GM10248 (cell line): Measurements from ENCODE around the gene YTHDF1.

Experiments used
- CTCF ChIA-PET: fragments of 300-600 bp; sonication (Branson Sonifier 250); formaldehyde crosslinking; extraction: SDS; loops from one replicate; lab custom pipeline; 2021; ENCODE audit warnings: antibody characterized with exemption; lab: Yijun Ruan, JAX
- POLR2A ChIA-PET: fragments of 350-650 bp; sonication (Branson Sonifier 250); formaldehyde crosslinking; extraction: SDS; loops from one replicate; lab custom pipeline; 2020; ENCODE audit warnings: antibody characterized with exemption; lab: Yijun Ruan, JAX
- DNase-seq: peaks from one replicate; pipeline ENCODE4 v3.0.0; 2012; ENCODE audit errors: extremely low spot score
- CTCF ChIP-seq: IDR thresholded peaks from 2 replicates; pipeline ENCODE4 v1.5.1; 2012; ENCODE audit warnings: mild to moderate bottlenecking, low read depth; ENCODE audit errors: extremely low read depth, missing control alignments, control extremely low read depth

YTHDF1 gene

DNA sequence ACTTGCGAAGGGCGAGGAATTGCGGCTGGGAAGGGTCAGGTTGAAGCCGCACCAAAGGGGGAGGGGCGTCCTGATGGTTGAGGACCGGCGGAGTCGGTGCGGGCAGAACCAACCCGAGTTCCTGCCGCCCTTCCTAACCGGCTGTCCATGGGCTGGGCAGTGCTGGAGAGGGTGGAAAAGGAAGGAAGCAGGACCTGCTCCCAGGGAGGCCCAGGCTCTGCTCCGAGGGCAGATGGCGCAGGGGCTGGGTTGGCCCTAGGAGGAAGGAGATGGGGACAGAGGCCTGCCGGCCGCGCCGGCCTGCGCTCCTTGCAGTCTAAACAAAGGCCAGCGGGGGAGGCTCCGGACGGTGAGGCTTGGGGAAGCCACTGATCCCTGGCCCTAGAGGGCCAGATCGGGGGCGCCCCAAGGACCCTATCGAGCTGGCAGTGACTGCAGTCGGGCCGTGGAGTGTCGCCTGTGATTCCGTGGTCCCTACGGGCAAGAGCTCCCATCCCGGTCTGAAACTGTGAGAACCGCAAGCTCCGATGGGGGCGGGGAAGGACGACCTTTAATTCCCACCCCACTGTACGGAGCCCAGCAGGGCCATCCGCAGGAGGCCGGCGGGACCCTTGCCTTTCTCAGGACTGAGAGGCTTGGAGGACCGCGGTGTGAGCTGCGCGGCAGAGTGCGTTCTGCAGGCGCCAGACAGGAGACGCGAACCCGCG, 39.4 kb downstream of the YTHDF1 start:
- ChIA-PET CTCF (no interaction called here), POLR2A (no interaction called here)
- TF ChIP-seq CTCF, result no peak
- DNase-seq, result no peak

GRCh38 chr20:63176034-63176426, 39.9 kb downstream of the YTHDF1 start:
- no peak for TF ChIP-seq CTCF
- no peak for DNase-seq
- POLR2A ChIA-PET, result no interaction called here
- CTCF ChIA-PET, result no interaction called here

- ChIA-PET POLR2A (no interaction called here), CTCF (interaction anchor here (0.8 kb wide), 1 partner anchor 8 kb away, joined by 3 read pairs; no protein-coding TSS in a partner anchor)
- no peak for TF ChIP-seq CTCF
- DNase-seq, result no peak
Observed at GRCh38 chr20:63175038-63175895, 40.7 kb downstream of the YTHDF1 start.

GRCh38 chr20:63174309-63175037, 41.5 kb downstream of the YTHDF1 start:
- DNase-seq, result no peak
- TF ChIP-seq CTCF, result no peak
- POLR2A ChIA-PET, result no interaction called here
- CTCF ChIA-PET, result interaction anchor here (0.8 kb wide), 1 partner anchor 9 kb away, joined by 3 read pairs; no protein-coding TSS in a partner anchor

GRCh38 chr20:63173552-63174191, 42.3 kb downstream of the YTHDF1 start:
- ChIA-PET POLR2A (no interaction called here), CTCF (interaction anchor here (1.5 kb wide), 1 partner anchor 9 kb away, joined by 5 read pairs; no protein-coding TSS in a partner anchor)
- DNase-seq, result no peak
- TF ChIP-seq CTCF, result no peak
